Mucosa of stomach (tissue), 1 donor: Measurements from ENCODE around the gene UIMC1.

ENCODE experiments used
- H3K27me3 ChIP-seq: one replicate; pipeline ENCODE4 v1.7.0; 2013; ENCODE audit warnings: mild to moderate bottlenecking, low read length; ENCODE audit not compliant: control insufficient read depth, insufficient read depth
- H3K36me3 ChIP-seq: one replicate; pipeline ENCODE4 v1.7.0; 2013; ENCODE audit warnings: low read length; ENCODE audit not compliant: control insufficient read depth, insufficient read depth
- H3K4me1 ChIP-seq: one replicate; pipeline ENCODE4 v1.7.0; 2013; ENCODE audit warnings: mild to moderate bottlenecking, low read length; ENCODE audit not compliant: control insufficient read depth, insufficient read depth
- H3K4me3 ChIP-seq: one replicate; pipeline ENCODE4 v1.7.0; 2013; ENCODE audit warnings: low read length
- H3K9ac ChIP-seq: one replicate; pipeline ENCODE4 v1.7.0; 2013; ENCODE audit warnings: mild to moderate bottlenecking, low read length, moderate library complexity
- H3K9me3 ChIP-seq: one replicate; pipeline ENCODE4 v1.7.0; 2013; ENCODE audit warnings: mild to moderate bottlenecking, low read length, moderate library complexity; ENCODE audit not compliant: control insufficient read depth
- donor health status: Pancreatic carcinoma.

UIMC1 gene

GRCh38 chr5:176944268-176944667 lies 62.3 kb downstream of the UIMC1 start:
- Histone ChIP-seq H3K4me3 (no peak overlapping the region), H3K9me3 (no peaks in the 10 kb centered on the region), H3K36me3 (no peaks in the 10 kb centered on the region), H3K27me3 (no peaks in the 10 kb centered on the region), H3K9ac (no peak overlapping the region), H3K4me1 (no peaks in the 10 kb centered on the region)

- Histone ChIP-seq H3K36me3 (no peaks in the 10 kb centered on the region), H3K4me3 (no peak overlapping the region), H3K4me1 (no peaks in the 10 kb centered on the region), H3K27me3 (no peaks in the 10 kb centered on the region), H3K9me3 (no peaks in the 10 kb centered on the region), H3K9ac (no peak overlapping the region)
These were observed 62.8 kb downstream of the UIMC1 start for GRCh38 chr5:176943816-176944215.

- H3K4me3 ChIP-seq, result no peak overlapping the region
- no peaks in the 10 kb centered on the region for H3K27me3 ChIP-seq
- no peak overlapping the region for H3K9ac ChIP-seq
- H3K4me1 ChIP-seq, result no peaks in the 10 kb centered on the region
- H3K36me3 ChIP-seq, result no peaks in the 10 kb centered on the region
- no peaks in the 10 kb centered on the region for H3K9me3 ChIP-seq
These were observed 64.6 kb downstream of the UIMC1 start for GRCh38 chr5:176941951-176942350.

GRCh38 chr5:176938472-176938871 lies 68.1 kb downstream of the UIMC1 start:
- Histone ChIP-seq H3K27me3 (no peaks in the 10 kb centered on the region), H3K36me3 (no peaks in the 10 kb centered on the region), H3K9ac (no peak overlapping the region), H3K9me3 (no peaks in the 10 kb centered on the region), H3K4me1 (peaks cover 4% of the 10 kb centered on the region), H3K4me3 (no peak overlapping the region)

GRCh38 chr5:176935017-176935416 lies 71.6 kb downstream of the UIMC1 start:
- no peaks in the 10 kb centered on the region for H3K36me3 ChIP-seq

GRCh38 chr5:176934309-176934930 lies 72.2 kb downstream of the UIMC1 start:
- Histone ChIP-seq H3K27me3 (no peaks in the 10 kb centered on the region), H3K4me3 (no peak overlapping the region), H3K9me3 (no peaks in the 10 kb centered on the region), H3K9ac (no peak overlapping the region), H3K36me3 (no peaks in the 10 kb centered on the region), H3K4me1 (peaks cover 4% of the 10 kb centered on the region)

More at GRCh38 chr5:176935017-176935416, 71.6 kb downstream of the UIMC1 start:
- H3K27me3 ChIP-seq, result no peaks in the 10 kb centered on the region
- H3K9ac ChIP-seq, result no peak overlapping the region
- no peaks in the 10 kb centered on the region for H3K9me3 ChIP-seq
- H3K4me3 ChIP-seq, result no peak overlapping the region
- peaks cover 4% of the 10 kb centered on the region for H3K4me1 ChIP-seq

GRCh38 chr5:176929654-176930053 lies 76.9 kb downstream of the UIMC1 start:
- no peaks in the 10 kb centered on the region for H3K27me3 ChIP-seq
- H3K9me3 ChIP-seq, result no peaks in the 10 kb centered on the region
- H3K4me3 ChIP-seq, result no peak overlapping the region
- H3K9ac ChIP-seq, result no peak overlapping the region
- no peaks in the 10 kb centered on the region for H3K4me1 ChIP-seq
- H3K36me3 ChIP-seq, result no peaks in the 10 kb centered on the region

GRCh38 chr5:176927562-176927961 lies 79.0 kb downstream of the UIMC1 start:
- Histone ChIP-seq H3K9ac (no peak overlapping the region), H3K4me3 (no peak overlapping the region), H3K4me1 (no peaks in the 10 kb centered on the region), H3K36me3 (no peaks in the 10 kb centered on the region), H3K27me3 (no peaks in the 10 kb centered on the region), H3K9me3 (no peaks in the 10 kb centered on the region)

- no peaks in the 10 kb centered on the region for H3K4me1 ChIP-seq
- no peak overlapping the region for H3K4me3 ChIP-seq
- H3K9ac ChIP-seq, result no peak overlapping the region
- no peaks in the 10 kb centered on the region for H3K9me3 ChIP-seq
- H3K27me3 ChIP-seq, result no peaks in the 10 kb centered on the region
- no peaks in the 10 kb centered on the region for H3K36me3 ChIP-seq
These were observed 83.8 kb downstream of the UIMC1 start for GRCh38 chr5:176922817-176923216.

GRCh38 chr5:176921714-176922113 lies 84.9 kb downstream of the UIMC1 start:
- Histone ChIP-seq H3K9ac (no peak overlapping the region), H3K36me3 (no peaks in the 10 kb centered on the region), H3K4me3 (no peak overlapping the region), H3K9me3 (no peaks in the 10 kb centered on the region), H3K4me1 (no peaks in the 10 kb centered on the region), H3K27me3 (no peaks in the 10 kb centered on the region)

GRCh38 chr5:176918613-176919012 lies 88.0 kb downstream of the UIMC1 start:
- H3K27me3 ChIP-seq, result no peaks in the 10 kb centered on the region
- peaks cover 6% of the 10 kb centered on the region for H3K4me1 ChIP-seq
- no peak overlapping the region for H3K9ac ChIP-seq
- H3K9me3 ChIP-seq, result no peaks in the 10 kb centered on the region
- H3K36me3 ChIP-seq, result no peaks in the 10 kb centered on the region
- no peak overlapping the region for H3K4me3 ChIP-seq

- Histone ChIP-seq H3K36me3 (no peaks in the 10 kb centered on the region), H3K4me3 (no peak overlapping the region), H3K9me3 (no peaks in the 10 kb centered on the region), H3K9ac (no peak overlapping the region), H3K4me1 (peaks cover 6% of the 10 kb centered on the region), H3K27me3 (no peaks in the 10 kb centered on the region)
These were observed 90.2 kb downstream of the UIMC1 start for GRCh38 chr5:176916337-176916736.

- peaks cover 6% of the 10 kb centered on the region for H3K4me1 ChIP-seq
- H3K4me3 ChIP-seq, result no peak overlapping the region
- H3K9ac ChIP-seq, result no peak overlapping the region
- H3K27me3 ChIP-seq, result no peaks in the 10 kb centered on the region
- H3K9me3 ChIP-seq, result no peaks in the 10 kb centered on the region
- H3K36me3 ChIP-seq, result no peaks in the 10 kb centered on the region
These were observed 90.7 kb downstream of the UIMC1 start for GRCh38 chr5:176915906-176916305.
